ENCODE measurements around the gene MICOS13. TPM values are rescaled to one million over a fixed set of nuclear protein-coding genes. Genes with fewer than 3 reads are reported as not detected.

MICOS13 gene
- total RNA-seq, 1 experiment from 2014 or later = 93.5 TPM

- no peak overlapping the region for H3K27ac ChIP-seq (ENCODE audit: low read length)
- DNase-seq (ENCODE audit: low read depth, low spot score) (no peak), ATAC-seq (peak; percentile 23; the same call in 1 of the 2 replicates)
- ChIA-PET POLR2A (interaction anchor here (0.5 to 0.6 kb wide), 2 partner anchors 18 to 22 kb away, joined by 3 to 12 read pairs; partner anchors contain the start of gene LONP1), CTCF (no interaction called here)
- H3K4me3 ChIP-seq (ENCODE audit: low read depth in 2 of 2, low read length in 2 of 2) = no peak overlapping the region
- intact Hi-C loops (cut with micrococcal nuclease; ENCODE audit: unreplicated experiment) (loop anchor here (10.0 kb wide), 1 partner anchor 97 kb away; the partner anchor contains the start of gene DUS3L), in situ Hi-C loops (cut with HindIII; ENCODE audit: low pct_unique_long_range_greater_than_20kb, low sequenced_read_pairs) (no loop called here)
- no peaks in the 10 kb centered on the region for H3K27me3 ChIP-seq (ENCODE audit: control insufficient read depth, insufficient read depth, low read length)
- BruUV-seq (replicated peaks) = no TSS peak
- TF ChIP-seq TCF7L2 (IDR thresholded peaks at IDR 0.05; ENCODE audit: low read depth, low read length) (no peak), POLR2AphosphoS5 (IDR thresholded peaks at IDR 0.05; ENCODE audit: low read depth, low read length) (peak; percentile 54; the same call in 1 of the 2 replicates), REST (IDR thresholded peaks at IDR 0.05; ENCODE audit: insufficient read depth in 1 of 2, low read depth in 2 of 2, low read length in 1 of 2) (no peak), CTCF (IDR thresholded peaks at IDR 0.05) (no peak), SIN3A (IDR thresholded peaks at IDR 0.05; ENCODE audit: borderline replicate concordance, insufficient read depth, low read depth, low read length) (no peak; the same call in 1 of the 2 replicates)
- no peaks in the 10 kb centered on the region for H3K9me3 ChIP-seq (ENCODE audit: control insufficient read depth, insufficient read depth, low read depth, low read length)
- H3K36me3 ChIP-seq (ENCODE audit: control insufficient read depth, insufficient read depth, low read length) = no peaks in the 10 kb centered on the region; the same call in 1 of the 2 replicates
- peaks cover 4% of the 10 kb centered on the region for H3K4me1 ChIP-seq (ENCODE audit: control insufficient read depth, insufficient read depth, low read length)
Observed at GRCh38 chr19:5697890-5698634, 17.7 kb upstream of the MICOS13 start.

DNA sequence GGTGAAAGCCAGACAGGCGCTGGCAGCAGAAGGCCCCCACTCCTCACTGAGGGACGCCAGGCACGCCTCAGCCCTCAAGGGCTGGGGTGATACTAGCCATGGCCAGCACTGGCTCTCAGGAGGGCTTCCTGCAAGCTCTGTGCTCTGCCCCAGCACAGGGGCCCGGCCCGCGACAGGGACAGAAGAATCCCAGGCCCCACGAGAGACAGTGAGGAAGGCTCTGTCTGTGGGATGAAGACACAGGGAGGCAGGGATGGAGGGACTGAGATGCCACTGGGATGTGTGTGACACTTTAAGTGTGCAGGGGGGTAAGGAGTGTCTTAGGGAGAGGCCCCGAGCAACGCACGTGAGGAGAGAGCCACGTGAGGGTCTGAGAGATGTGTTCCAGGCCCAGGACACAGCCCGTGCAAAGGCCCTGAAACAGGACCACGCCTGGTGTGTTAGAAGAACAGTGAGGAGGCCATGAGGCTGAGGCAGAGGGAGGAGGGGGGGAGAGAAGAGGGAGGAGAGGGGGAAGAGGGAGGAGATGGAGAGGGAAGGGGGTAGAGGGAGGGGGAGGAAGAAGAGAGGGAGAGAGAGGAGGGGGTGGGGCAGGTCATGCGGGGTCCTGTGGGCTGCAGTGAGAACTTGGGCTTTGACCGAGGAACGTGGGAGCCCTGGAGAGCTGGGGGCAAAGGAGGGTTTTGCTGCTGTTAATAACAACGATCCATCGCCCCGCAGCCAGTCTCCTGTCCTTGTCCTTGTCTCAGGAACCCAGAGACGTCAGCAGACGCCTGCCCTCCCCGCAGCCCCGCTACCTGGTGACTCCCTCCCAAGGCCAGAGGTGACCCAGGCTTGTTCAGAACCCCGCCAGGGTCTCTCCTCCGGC is 16.9 kb upstream of the MICOS13 start:
- Histone ChIP-seq H3K27me3 (ENCODE audit: control insufficient read depth, insufficient read depth, low read length) (no peaks in the 10 kb centered on the region), H3K9me3 (ENCODE audit: control insufficient read depth, insufficient read depth, low read depth, low read length) (no peaks in the 10 kb centered on the region), H3K4me3 (ENCODE audit: low read depth in 2 of 2, low read length in 2 of 2) (no peak overlapping the region), H3K4me1 (ENCODE audit: control insufficient read depth, insufficient read depth, low read length) (peaks cover 12% of the 10 kb centered on the region), H3K27ac (ENCODE audit: low read length) (peak overlapping the region; percentile 31), H3K36me3 (ENCODE audit: control insufficient read depth, insufficient read depth, low read length) (no peaks in the 10 kb centered on the region; the same call in 1 of the 2 replicates)
- DNase-seq (ENCODE audit: low read depth, low spot score) (no peak), ATAC-seq (peak; percentile 17)
- BruUV-seq (replicated peaks) = no TSS peak
- in situ Hi-C loops (cut with HindIII; ENCODE audit: low pct_unique_long_range_greater_than_20kb, low sequenced_read_pairs) = no loop called here
- CTCF ChIA-PET = no interaction called here
- TF ChIP-seq SIN3A (IDR thresholded peaks at IDR 0.05; ENCODE audit: borderline replicate concordance, insufficient read depth, low read depth, low read length) (no peak; the same call in 1 of the 2 replicates), REST (IDR thresholded peaks at IDR 0.05; ENCODE audit: insufficient read depth in 1 of 2, low read depth in 2 of 2, low read length in 1 of 2) (no peak), CTCF (IDR thresholded peaks at IDR 0.05) (no peak), TCF7L2 (IDR thresholded peaks at IDR 0.05; ENCODE audit: low read depth, low read length) (no peak), POLR2AphosphoS5 (IDR thresholded peaks at IDR 0.05; ENCODE audit: low read depth, low read length) (no peak)
- intact Hi-C loops (cut with micrococcal nuclease; ENCODE audit: unreplicated experiment) = loop anchor here (10.0 kb wide), 1 partner anchor 98 kb away; the partner anchor contains the start of gene DUS3L
- POLR2A ChIA-PET = interaction anchor here (0.6 kb wide), 1 partner anchor 23 kb away, joined by 12 read pairs; the partner anchor contains the start of gene LONP1
